Activated CD4-positive, alpha-beta T cell treated with anti-CD3 and anti-CD28 coated beads for 24 hours (primary cell): Measurements from ENCODE around the gene TRIM8.
A peak's percentile ranks its signal among the peaks of the same experiment; 100 is the strongest.

Experiments used
- DNase-seq, 2 donors: peaks; one replicate each; pipeline ENCODE4 v3.0.0-alpha.2; 2020; ENCODE audit warnings: low read depth in 2 of 2

TRIM8 gene, protein sequence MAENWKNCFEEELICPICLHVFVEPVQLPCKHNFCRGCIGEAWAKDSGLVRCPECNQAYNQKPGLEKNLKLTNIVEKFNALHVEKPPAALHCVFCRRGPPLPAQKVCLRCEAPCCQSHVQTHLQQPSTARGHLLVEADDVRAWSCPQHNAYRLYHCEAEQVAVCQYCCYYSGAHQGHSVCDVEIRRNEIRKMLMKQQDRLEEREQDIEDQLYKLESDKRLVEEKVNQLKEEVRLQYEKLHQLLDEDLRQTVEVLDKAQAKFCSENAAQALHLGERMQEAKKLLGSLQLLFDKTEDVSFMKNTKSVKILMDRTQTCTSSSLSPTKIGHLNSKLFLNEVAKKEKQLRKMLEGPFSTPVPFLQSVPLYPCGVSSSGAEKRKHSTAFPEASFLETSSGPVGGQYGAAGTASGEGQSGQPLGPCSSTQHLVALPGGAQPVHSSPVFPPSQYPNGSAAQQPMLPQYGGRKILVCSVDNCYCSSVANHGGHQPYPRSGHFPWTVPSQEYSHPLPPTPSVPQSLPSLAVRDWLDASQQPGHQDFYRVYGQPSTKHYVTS

GRCh38 chr10:102644066-102644645 is at the start of gene TRIM8:
TRIM8 (plus strand) TSS chr10:102644479; CDS start chr10:102644618, 139 bp downstream.
- peak in 1 of 2 donors; percentile 40 for DNase-seq

GRCh38 chr10:102595293-102595692 is 49.0 kb upstream of the TRIM8 start:
- no peak for DNase-seq

GRCh38 chr10:102595897-102596296 is 48.4 kb upstream of the TRIM8 start:
- DNase-seq, result no peak

- DNase-seq, result peak in 1 of 2 donors; percentile 17
Measured at GRCh38 chr10:102596506-102596971, 47.7 kb upstream of the TRIM8 start.

- DNase-seq, result no peak
Measured at GRCh38 chr10:102597131-102597991, 46.9 kb upstream of the TRIM8 start.

DNA sequence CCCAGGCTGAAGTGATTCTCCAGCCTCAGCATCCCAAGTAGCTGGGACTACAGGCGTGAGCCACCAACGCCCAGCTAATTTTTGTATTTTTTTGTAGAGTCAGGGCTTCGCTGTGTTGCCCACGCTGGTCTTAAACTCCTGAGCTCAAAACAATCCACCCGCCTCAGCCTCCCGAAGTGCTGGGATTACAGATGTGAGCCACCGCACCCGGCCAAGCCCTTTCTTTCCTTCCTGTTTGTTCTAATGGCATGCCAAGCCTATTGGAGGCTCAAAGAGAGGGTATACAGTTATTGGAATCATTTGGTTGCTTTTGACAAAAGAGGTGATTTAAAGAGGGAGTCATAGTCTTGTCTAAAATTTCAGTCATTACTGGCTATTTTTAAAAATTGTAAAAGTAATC is 46.0 kb upstream of the TRIM8 start:
- no peak for DNase-seq

GRCh38 chr10:102599565-102600327 is 44.5 kb upstream of the TRIM8 start:
- no peak for DNase-seq

DNA sequence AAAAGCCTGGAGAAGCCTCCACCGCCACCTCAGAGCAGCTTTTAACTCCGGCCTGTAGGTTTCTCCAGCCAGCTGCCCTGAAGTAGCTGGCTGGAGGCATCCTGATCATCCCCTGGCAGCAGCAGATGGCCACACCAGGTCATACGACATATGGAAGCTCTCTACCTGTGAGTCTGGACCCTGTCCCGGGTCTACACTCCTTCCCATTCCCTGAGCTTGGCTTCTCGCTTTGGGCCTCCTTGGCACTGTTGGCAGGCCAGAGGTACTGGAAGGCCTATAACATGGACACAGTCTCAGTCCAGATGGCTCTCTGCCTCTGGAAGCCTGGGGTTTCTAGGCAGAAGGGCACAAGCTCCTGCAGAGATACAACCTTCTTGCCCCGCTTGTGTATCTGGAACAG is 43.5 kb upstream of the TRIM8 start:
- DNase-seq, result no peak

- no peak for DNase-seq
Measured at GRCh38 chr10:102601639-102602038, 42.6 kb upstream of the TRIM8 start.

- DNase-seq, result no peak
Measured at GRCh38 chr10:102602272-102603045, 41.8 kb upstream of the TRIM8 start.

DNA sequence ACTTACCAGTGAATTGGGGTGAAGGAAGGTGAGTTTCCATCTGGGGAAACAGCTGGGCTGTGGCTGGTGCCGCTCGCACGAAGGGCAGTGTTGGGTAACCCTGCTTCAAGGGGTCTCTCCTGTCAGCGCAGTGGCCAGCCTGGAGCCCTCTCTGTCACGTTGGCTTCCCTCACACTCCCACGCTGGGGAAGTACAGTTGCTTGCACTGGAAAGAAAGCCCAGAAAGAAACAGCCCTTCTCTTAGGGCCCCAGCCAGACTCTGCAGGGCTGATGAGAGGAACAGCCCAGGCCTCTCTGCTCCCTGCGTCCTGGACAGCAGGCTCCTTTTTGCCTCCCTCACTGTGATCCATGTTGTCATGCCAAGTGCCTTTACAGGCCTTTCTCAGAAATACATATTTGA is 40.3 kb upstream of the TRIM8 start:
- no peak for DNase-seq

DNA sequence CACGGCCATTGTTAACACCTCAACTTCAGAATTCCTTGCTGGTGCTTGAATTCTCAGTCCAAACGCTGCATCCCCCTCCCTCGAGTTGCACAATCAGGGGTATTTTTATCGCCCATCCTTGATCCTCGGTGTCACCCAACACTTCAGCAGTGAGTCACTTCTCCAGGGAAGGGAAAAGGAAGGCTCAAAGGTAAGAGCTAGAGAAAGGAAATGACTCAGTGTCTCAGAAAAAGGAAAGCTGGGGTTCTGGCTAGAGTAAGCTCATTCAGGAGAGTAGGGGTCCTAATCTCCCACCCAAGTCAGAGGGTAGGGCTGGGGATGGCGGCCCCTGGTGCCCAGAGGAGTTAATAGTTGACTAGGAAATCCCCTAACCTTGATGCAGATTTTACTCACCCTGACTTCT is 39.8 kb upstream of the TRIM8 start:
- no peak for DNase-seq

DNA sequence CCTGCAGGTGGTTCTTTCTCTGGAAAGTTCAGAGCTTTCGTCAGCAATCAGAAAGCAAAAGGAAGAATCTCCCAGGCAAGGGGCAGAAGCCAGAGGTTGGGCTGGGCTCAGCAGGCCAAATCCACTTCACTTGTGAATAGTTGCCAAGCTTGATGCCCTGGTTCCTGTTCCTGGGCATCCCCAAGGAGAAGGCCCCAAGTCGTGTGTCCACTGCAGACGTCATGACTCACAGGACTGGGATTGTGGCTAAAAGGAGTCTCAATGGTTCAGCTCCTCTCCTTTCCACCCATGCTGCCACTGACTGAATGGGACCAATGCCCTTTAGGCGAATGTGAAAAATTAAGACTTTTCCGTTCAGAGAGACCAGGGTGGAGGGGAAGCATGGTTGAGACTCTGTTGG is 38.6 kb upstream of the TRIM8 start:
- DNase-seq, result no peak

GRCh38 chr10:102608487-102608886 is 35.8 kb upstream of the TRIM8 start:
- no peak for DNase-seq

DNA sequence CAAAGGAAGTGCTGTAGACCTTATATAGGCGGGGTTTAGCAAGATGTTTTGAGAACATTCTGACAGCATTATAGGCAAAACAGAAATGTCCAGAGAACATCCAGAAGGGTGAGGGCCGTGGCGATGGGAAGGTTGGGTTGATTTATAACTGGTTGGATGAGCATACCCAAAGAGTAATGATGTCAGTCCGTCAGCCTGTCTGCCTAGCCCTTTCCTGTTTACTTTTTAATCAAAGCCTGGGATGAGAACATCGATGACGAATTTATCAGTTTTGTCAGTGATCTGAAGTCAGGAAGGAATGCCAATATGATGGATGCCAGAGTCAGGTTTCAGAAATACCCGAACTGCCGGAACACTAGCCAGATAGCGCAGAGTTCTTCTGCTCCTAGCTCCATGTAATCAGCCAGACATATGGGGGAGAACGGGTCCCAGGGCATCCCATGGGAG is 33.8 kb upstream of the TRIM8 start:
- no peak for DNase-seq

DNA sequence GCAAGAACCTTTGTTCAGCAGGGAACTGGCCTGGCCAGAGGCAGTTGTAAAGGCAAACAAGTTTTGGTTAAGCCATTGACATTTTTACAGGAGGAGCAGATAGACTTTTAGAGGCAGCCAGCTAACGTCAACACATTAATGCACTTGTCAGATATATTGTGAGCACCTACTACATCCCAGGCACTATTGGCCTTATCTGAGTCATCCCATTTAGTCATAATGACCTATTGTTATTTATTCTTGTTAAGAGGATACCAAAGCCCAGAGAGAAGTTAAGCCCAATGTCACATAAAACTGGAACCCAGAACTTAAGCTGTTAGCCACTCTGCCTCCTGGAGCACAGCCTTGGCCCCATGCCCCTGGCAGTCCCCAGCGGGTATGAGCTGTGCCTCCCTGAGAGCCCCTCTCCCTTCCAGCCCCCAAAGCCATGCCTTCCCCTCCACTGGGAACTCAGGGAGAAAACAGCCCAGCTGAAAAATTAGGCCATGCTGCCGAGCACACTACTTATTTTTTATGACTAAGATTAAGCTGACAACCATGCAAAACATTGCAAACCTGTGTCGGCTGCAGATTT is 32.7 kb upstream of the TRIM8 start:
- no peak for DNase-seq

GRCh38 chr10:102612964-102613275 is 31.4 kb upstream of the TRIM8 start:
- peak in 1 of 2 donors; percentile 34 for DNase-seq

DNA sequence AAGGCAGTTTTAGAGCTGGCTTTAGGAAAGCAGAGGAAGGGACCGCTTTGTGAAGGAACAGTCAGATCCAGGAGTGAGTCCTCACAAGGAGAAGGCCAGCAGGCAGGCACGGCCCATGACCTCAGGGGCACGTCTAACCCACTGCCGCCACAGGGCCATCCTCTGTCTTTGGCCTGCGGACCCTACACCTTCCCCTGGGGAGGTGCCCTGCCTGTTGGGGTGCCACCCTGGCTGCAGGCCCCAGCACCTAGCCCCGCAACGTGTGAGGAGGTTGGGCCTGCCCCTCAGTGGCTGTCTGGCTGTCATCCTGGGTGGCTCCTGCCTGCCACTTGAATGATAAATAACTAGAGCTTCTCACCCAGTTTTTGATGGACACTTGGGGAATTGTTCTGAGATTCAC is 31.0 kb upstream of the TRIM8 start:
- DNase-seq, result no peak

DNA sequence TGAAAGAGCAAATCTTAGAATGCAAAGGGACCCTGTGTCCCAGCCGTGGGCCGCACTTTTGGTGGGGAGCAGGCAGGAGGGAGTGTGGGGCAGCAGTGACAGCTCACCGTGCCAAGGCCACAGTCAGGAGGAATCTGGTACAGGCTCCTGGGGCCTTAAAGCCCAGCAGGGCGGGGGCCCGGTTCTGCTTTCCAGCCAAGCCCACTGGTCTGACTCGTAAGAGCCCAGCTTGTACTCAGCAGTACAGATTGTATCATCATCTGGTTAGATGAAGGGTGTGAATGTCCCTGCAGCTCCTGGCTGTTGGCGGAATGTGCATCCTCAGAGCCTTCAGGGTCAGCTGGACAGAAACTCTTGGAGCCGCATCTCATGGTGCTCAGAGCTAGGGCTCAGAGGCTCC is 30.5 kb upstream of the TRIM8 start:
- no peak for DNase-seq

DNA sequence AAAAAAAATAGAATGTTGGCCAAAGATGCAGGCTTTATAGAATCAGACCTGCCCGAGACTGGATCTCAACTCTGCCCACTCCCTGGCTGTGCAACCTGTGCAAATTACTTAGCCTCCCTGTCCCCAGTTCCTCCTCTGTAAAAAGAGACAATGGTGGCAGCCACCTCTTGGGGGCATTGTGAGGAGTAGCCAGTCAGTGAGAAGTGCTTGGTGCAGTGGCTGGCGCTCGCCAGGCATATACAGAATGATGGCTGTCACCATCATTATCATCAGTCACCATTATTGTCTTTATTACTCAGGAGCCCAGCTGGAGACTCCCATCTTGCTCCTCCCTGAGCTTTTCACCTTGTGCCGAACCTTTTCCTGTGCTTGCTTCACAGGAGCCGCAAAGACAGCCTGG is 29.4 kb upstream of the TRIM8 start:
- no peak for DNase-seq
